ENCODE data around the gene RRAS.

Gene RRAS

GRCh38 chr19:49593233-49594113 is 46.5 kb downstream of the RRAS start:
- DNase-seq, result peak; percentile 98

DNA sequence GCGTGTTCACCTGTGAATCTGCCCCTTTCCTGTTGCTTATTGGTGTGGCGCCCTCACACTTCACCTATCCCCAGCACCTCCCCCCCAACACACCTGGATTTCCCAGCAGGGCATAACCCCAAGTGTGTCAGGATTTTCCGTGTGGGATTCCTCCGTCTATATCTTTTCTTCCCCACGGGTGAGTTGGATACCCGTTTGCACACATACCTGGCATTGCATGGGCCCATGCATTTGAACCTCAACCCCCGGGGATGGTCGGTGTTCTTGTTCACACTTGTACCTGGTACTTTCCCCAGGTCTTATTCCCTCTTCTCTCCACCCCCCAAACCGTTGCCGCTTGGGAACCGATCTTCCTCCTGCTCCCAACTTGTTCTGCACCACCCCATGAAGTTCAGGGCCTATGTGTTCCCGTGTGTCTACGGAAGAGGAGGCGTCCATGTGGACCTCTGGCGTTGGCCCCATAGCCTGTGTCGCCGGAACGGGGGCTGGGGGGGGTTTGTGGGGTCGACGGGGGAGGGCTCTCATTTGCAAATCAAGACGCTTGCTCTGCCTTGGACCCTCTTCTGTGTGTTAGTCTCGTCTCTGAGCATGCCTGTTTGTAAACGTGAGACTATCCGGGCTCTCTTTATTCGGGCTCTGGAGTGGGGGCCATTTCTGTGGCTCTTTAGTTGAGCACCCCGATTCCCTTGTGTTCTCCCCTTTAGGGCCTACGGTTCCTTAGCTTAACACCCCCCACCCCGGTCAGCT is 47.3 kb downstream of the RRAS start:
- peak; percentile 64 for DNase-seq

DNA sequence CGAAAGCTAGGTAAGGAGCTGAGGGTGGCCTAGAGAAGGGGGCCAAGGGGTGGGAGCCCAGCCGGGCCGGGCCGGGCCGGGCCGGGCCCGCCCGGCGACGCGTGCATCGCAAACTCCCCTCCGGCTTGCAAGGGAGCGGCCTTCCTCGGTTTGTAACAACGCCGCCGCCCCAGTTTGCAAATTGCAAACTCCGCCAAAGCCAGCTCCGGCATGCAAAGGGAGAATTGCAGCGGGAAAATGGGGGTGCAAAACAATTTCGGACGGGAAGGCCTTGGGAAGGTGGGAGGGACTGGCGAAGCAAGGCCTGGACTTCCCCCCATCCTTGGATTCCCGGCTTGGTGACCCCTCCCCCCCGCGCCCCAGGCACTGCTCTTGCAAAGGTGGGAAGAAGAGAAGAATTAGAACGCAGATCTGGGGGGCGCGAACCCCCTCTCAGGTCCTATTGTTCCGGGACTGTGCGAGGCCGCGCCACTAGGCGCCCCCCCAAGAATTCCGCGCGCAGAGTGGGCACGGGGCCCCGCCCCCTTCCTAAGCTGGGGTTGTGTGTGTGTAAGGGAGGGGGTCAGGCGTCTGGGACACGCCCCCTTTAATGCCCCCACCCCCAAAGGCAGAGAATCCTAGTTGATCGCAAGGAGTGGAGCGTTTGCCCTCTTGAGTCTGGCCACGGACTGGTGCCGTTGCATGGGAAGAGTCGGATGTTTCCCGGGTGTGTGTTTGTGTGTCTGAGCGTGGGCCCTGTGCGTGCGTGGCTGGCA is 48.0 kb downstream of the RRAS start:
- DNase-seq, result peak; percentile 77

DNA sequence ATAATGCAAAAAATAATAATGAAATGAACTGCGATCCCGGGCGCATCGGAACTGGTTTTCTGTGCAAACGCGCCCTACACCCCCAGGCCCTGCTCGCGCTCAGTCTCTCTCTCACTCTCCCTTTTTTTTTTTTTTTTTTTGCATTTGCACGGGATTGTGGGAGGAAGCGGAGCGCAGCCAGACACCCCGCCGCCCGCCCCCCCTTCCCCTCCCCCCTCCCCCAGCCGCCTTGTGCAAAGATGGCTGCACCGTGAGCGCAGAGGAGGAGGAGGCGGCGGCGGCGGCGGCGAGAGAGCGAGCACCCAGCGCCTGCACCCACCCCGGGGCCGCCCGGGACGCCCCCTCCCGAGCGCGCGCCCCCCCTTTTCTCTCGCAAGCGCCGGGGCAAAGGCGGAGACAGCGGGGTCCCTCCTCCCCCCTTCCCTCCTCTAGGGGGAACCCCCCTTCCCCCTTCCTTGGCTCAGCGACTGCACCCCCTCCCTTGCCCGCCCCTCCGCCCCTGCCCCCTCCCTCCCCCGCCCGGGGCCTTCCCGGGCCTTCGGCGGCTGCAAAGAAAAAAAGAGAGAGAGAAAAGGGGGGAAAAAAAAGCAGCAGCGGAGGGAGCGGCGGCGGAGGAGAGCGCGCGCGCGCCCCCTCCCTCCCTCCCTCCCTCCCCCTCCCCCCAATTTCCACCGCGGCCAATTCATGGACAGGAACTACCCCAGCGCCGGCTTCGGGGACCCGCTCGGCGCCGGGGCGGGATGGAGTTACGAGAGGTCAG is 48.8 kb downstream of the RRAS start, which contains the start of gene PRR12:
Gene PRR12, plus strand, starts transcription at position 212 of the 760 bp plus-strand sequence. Its CDS starts 473 bp downstream, at position 685.
- DNase-seq, result peak; percentile 78

DNA sequence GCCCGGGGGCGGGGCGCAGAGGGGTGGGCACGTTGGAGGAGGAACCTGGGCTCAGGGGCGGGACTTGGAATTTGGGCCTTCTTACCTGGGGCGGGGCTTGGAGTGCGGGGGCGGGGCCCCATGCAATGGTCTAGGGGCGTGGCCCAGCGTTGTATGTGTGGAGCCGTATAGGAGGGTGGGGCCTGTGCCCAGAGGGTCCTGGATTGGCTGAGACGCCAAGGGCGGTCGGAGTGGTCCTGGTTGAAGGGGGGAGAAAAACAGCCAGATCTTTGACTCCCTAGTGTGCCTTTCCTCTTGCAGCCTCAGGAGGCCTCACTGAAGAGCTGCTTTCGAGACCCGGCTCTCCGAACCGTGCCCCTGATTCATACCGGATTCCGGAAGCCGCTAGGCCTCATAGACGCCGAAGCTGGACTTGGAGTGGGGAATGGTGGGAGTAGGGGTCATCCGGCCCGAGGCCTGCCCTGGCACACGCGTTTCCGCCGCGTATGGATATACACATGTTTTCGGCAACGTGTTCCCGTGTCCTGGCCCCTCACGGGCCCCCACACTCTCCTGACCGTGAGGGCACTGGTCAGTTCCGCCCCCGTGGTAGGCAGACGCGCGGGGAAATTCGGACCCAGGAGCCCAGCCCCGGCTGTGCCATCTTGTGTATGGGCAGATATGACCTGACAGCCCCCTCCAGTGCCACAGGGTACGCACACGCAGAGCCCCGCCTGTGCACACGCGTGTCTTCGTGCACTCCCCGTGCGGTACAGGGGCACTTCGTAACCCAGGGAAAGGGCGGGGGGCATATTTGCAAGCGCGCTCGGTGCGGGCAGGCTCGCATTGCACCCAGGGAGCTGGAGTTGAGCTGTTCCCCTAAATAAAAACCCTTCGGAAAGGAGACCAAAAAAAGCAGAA is 49.6 kb downstream of the RRAS start:
- peak; percentile 99 for DNase-seq

GRCh38 chr19:49589502-49589905 is 50.4 kb downstream of the RRAS start:
- no peak for DNase-seq

GRCh38 chr19:49588365-49589122 is 51.4 kb downstream of the RRAS start:
- DNase-seq, result peak; percentile 46

DNA sequence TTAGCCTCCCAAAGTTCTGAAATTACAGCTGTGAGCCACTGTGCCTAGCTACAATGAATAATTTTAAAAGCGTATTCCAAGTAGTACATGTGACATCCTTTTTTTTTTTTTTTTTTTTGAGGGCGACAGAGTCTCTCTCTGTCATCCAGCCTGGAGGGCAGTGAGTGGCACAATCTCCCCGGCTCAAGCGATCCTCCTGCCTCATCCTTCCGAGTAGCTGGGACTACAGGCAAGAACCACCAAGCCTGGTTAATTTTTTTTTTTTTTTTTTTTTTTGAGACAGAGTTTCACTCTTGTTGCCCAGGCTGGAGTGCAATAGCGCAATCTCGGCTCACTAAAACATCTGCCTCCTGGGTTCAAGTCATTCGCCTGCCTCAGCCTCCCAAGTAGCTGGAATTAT is 52.7 kb downstream of the RRAS start:
- no peak for DNase-seq

All from NCI-H82 (cell line).